HuH-7.5 (cell line): ENCODE results near the gene COG5.

Experiments used
- DNase-seq: peaks from one replicate; pipeline ENCODE4 v3.0.0; 2011; ENCODE audit warnings: low spot score

The COG5 gene

GRCh38 chr7:107394276-107394675 lies 169.4 kb downstream of the COG5 start:
- no peak for DNase-seq

- no peak for DNase-seq
These were observed 170.9 kb downstream of the COG5 start for GRCh38 chr7:107392830-107393229.

GRCh38 chr7:107390916-107391315 lies 172.8 kb downstream of the COG5 start:
- DNase-seq: no peak

- no peak for DNase-seq
These were observed 175.1 kb downstream of the COG5 start for GRCh38 chr7:107388604-107389003.

GRCh38 chr7:107387573-107388219 lies 176.0 kb downstream of the COG5 start:
- DNase-seq: no peak

GRCh38 chr7:107387128-107387527 lies 176.6 kb downstream of the COG5 start:
- no peak for DNase-seq

GRCh38 chr7:107386548-107387102 lies 177.1 kb downstream of the COG5 start:
- DNase-seq: no peak

- DNase-seq: no peak
These were observed 179.7 kb downstream of the COG5 start for GRCh38 chr7:107384025-107384424.

GRCh38 chr7:107383203-107383602 lies 180.5 kb downstream of the COG5 start:
- no peak for DNase-seq

- no peak for DNase-seq
These were observed 182.3 kb downstream of the COG5 start for GRCh38 chr7:107381453-107381852.

- no peak for DNase-seq
These were observed 190.4 kb downstream of the COG5 start for GRCh38 chr7:107373354-107373753.

GRCh38 chr7:107372298-107372697 lies 191.4 kb downstream of the COG5 start:
- DNase-seq: no peak

GRCh38 chr7:107370816-107371215 lies 192.9 kb downstream of the COG5 start:
- no peak for DNase-seq

GRCh38 chr7:107364787-107365186 lies 198.9 kb downstream of the COG5 start:
- no peak for DNase-seq

- no peak for DNase-seq
These were observed 204.0 kb downstream of the COG5 start for GRCh38 chr7:107359520-107360316.

- no peak for DNase-seq
These were observed 208.1 kb downstream of the COG5 start for GRCh38 chr7:107355616-107356015.

- no peak for DNase-seq
These were observed 209.1 kb downstream of the COG5 start for GRCh38 chr7:107354640-107355039.

- DNase-seq: no peak
These were observed 210.0 kb downstream of the COG5 start for GRCh38 chr7:107353701-107354100.

GRCh38 chr7:107345898-107346297 lies 217.8 kb downstream of the COG5 start:
- DNase-seq: no peak

- no peak for DNase-seq
These were observed 218.9 kb downstream of the COG5 start for GRCh38 chr7:107344799-107345198.

GRCh38 chr7:107344286-107344685 lies 219.4 kb downstream of the COG5 start:
- no peak for DNase-seq

GRCh38 chr7:107338080-107338479 lies 225.6 kb downstream of the COG5 start:
- DNase-seq: no peak

GRCh38 chr7:107332488-107333269 lies 231.0 kb downstream of the COG5 start:
- DNase-seq: no peak
